Measurements from ENCODE around the gene NECTIN1.

Gene NECTIN1

GRCh38 chr11:119730789-119731386 lies 1.9 kb upstream of the NECTIN1 start:
- FAIRE-seq = no peak

DNA sequence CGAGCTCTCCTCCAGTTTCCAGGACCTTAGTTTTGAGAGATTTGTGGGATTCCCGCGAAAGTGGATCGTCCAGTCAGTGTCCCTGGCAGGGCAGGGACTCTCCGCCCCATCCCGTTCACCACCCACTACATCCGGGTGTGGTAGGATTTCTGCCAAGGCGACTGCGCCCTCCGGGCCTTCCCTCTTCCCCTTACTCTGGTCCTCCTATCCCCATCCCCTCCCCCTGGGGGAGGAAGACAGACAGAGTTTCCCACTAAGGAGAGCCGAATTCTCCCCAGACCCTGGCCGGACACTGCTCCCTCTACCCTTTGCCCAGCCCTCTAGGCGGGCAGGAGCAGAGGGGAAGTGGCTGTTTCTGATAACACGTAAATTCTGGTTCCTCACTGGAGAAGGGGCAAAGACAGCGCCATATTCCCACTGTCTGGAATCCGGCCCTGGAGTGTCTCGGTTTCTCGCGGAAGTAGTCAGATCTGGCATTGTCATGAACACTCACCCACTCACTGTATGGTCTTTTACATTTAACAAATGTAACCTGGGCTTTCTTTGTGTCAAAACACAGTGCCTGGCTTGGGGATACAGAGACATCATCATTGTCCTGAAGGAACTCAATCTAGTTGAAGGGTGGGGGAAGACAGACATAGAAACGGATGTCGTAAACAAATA lies 1.1 kb upstream of the NECTIN1 start:
- FAIRE-seq = no peak

- no peak for FAIRE-seq
Measured at GRCh38 chr11:119729581-119729927, 554 bp upstream of the NECTIN1 start.

DNA sequence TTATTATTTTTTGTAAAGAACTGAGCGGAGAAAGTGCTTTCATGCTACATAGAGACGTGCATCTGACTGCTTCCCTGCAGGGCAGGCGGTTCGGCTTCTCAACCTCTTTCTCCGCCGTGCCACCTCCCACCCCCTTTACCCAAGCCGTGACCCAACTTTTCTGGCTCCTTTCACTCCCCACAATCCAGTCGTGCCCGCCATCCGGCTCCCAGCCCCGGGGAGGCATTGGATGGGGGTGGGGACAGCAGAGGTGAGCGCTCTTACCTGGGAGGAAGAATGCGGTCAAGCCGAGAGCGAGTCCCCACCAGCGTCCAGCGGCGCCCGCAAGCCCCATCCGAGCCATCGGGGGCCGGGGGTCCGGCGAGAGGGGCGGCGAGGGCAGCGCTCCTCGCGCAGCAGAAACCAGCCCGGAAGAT lies 781 bp downstream of the NECTIN1 start:
- FAIRE-seq = no peak

DNA sequence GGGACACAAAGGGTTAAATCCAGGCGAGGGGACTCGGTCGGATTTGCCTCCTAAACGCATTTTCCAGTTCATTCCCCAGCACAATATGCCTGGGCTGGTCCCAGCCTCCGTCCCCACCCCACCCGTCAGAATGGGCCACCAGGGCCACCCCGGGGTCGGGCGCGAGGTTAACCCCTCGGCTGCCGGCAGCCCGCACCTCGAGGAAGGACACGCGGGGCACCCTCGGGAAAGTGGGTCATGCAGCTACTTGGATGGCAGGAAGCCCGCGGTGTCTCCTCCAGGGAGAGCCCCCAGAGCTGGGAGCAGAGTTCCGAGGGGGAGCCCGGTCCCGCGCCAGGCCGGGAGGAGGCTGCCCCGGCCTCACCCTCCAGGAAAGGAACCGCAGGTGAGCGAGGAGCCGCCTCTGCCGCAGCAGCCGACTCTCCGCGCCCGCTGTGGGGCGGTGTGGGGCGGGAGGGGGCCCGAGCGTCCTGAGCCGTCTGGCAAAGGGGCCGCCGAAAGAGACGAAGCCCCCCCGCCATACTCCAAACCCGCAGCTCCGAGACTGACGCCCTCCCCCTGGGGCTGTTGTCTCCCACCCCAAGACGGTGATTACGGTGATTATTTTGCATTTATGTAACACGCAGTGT lies 1.4 kb downstream of the NECTIN1 start:
- no peak for FAIRE-seq

- no peak for FAIRE-seq
Measured at GRCh38 chr11:119726585-119727522, 2.1 kb downstream of the NECTIN1 start.

GRCh38 chr11:119726150-119726553 lies 2.8 kb downstream of the NECTIN1 start:
- FAIRE-seq = no peak

DNA sequence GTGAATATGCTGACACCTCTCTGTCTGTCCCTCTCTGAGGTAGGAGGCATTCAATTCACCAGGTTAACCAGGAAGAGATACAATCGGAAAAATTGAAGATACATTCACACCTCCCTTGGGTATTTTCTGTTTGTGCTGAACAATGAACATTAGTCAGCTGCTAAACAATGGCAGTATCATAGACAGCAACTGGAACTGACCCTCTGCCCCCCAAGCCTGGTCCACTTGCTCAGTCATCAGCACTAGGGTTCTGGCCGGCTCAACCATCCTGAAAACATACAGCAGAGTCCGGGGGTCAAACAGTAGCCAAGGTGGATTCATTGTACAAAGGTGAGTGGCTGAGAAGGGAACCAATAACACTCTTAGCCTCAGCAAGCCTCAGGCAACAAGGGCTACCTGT lies 4.0 kb downstream of the NECTIN1 start:
- FAIRE-seq = no peak

GRCh38 chr11:119723952-119724325 lies 5.1 kb downstream of the NECTIN1 start:
- FAIRE-seq = no peak

- FAIRE-seq = no peak
Measured at GRCh38 chr11:119723243-119723951, 5.6 kb downstream of the NECTIN1 start.

DNA sequence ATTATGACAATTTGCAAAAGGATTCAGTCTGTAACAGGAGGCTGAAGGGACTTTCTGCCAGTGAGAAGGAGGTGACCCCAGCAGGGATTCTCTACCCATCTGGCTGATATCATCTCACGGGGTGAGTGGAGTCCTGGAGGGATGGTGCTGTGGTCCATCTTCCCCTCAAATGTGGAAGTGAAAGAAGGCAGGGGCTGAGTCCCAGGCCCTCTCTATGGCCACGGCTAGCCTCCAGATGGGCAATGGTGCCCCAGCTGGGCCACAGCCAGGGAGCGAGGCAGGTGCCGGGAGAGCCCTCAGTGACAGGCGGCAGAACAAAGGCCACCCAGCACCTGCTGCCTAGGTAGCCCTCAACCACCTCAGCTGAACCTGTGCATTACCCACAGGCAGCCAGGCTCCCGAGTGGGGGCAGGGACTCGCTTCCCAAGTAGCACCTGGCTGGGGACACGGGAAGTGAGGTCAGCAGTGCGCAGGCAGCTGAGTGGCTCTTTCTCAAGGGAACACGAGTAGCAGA lies 6.7 kb downstream of the NECTIN1 start:
- no peak for FAIRE-seq

- FAIRE-seq = no peak
Measured at GRCh38 chr11:119721129-119722120, 7.6 kb downstream of the NECTIN1 start.

DNA sequence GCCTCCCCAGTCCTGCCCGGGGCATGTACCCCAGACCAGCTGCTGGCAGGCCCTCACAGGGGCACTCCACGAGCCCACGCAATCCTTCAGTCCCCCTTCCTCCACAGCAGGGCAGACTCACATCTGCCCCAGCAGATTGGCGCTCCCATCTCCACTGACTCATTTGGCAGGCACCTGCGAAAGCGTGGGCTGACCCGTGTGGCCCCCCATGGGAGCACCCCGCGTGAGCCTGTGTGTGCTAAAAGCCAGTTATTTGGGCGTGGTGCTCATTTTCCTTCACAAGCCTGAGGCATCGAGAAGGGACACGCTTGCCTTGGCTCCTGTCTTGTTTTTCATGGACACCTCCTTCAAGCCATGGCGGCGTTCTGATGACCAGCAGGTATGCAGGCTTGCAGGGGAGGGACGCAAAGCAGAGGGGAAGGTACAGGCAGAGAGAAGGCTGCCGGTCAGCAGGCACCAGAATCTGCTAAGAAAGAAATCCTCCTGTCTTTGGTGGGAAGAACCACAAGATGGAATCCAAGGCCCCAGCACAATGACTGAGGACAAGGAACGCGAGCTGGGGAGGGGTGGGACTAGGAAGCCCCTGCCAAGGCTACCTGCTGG lies 8.6 kb downstream of the NECTIN1 start:
- FAIRE-seq = no peak

DNA sequence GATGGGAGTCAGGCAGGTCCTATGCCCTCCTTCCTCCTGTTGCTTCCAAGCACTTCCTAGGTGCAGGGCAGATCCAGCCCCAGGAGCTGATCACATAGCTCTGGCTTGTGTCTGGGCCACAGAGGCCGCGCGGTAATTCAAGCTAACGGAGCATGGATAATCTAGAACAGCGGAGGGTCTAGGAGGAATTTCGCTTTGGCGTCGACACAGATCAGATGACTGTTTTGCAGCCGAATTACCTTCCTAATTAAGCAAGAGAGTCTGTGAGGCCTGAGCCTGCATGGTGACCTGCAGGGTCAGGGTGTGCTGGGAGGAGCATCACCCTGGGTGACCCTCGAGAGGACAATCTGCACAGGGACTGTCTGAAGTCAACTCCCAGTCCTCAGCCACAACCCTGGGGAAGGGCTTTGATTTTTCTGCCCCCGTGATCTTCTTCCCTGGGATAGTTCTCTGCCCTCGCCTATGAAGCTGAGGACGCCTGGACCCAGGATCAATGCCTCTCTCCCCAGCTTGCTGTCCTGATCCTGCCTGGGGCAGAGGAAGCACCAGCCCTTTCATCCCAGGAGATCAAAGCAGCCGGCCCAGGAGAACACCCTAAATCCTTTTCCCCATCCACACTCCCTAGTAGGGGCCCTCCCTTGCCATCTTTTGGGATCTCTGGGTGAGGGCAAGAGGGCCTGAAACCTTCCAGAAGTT lies 11.0 kb downstream of the NECTIN1 start:
- FAIRE-seq = no peak

DNA sequence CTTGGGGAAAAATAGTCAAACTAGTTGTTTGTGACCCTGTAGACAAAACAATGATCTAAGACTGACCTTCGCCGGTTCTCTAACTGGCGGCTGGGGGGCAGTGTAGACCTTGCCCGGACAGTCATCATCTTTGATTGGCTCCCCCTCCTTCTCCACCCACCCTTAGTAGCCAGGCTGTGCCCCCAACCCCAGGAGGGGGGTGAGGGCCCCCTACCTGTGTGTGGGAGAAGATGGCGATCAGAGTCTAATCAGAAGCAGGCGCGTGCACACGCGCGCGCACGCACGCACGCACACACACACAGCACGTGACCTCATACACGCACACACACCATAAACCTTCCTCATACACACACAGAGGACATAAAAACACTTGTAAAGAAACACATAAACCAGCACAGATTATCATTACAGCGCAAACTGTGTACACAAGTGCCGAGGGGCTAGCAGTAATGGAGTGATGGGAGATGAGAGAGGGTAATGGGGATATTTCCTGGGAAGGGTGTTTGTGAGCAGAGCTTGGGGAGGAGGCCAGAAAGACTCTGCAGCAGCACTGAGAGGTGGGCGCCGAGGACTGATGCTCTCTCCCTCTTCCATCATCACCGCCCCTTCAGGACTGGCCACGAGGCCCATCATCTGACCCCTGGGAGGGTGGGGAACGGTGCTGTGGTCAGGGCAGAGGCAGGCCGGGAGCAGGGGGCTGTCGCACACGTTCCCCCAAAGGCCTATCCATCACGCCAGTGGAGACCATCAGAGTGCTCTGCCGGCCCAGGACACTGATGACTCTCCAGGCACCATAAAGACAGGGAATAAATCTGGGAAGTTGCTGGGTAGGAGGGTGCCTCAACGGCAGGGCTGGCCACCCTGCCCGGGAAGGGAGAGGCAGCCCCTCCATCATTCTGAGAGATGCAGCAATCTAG lies 12.2 kb downstream of the NECTIN1 start:
- FAIRE-seq = no peak

DNA sequence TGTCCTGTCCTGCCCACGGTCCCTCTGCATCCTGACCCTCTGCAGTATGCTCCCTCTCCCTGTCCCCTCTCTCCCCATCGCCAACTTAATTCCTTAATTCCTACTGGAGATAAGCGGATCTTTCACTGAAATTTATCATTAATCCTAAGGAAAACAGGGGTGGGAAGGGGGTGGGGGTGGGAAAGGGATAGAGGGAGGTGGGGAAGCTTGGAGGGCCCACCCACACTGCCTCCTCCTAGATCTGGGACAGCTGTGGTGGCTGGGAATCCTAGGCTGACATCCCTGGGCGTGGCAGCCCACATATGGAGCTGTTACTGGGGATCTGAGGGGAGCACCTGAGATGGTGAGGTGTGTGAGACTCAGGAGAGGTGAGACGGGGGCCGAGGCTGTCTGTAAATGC lies 14.4 kb downstream of the NECTIN1 start:
- no peak for FAIRE-seq

GRCh38 chr11:119714189-119714588 lies 14.8 kb downstream of the NECTIN1 start:
- no peak for FAIRE-seq

DNA sequence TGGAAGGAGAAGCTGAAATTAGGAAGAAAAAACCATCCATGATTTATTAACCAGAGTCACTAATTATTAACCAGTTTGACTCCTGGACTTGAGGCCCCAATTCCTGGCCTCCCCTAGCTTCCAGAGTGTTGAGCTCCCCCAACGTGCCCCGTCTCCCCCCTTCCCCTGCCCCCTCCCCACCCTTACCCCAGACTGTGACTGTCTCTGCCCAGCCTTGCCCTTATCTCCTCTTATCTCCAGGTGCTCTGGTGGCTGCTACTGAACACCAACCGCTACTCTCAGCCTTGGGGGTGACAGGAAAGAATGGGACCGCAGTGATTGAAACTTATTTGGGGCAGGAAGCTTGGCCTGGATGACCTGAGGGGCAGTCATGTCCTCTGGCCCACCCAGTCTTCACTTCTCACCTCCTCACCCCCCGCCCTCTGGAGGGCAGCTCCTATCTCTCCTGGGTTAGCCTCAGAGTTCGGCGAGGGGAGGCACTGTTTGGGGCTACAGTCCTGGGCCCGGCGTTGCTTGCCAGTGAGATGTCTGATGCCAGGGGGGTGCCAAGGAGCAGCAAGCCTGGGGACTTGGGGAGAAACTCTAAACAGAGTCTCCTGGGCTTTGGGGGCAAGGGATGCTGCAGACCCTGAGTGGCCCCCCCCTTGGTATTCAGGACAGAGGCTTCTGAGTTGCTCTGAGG lies 15.5 kb downstream of the NECTIN1 start:
- FAIRE-seq = no peak

All from endometrium (tissue), 2 donors.